GM18861 (cell line): ENCODE results near the gene CHRND.
"Not testable (repeated sequence)": the region's sequence is repeated elsewhere in the genome, so short reads cannot be mapped to it uniquely, and the experiment has no call there.

Experiments used
- ATAC-seq: cut with Tn5 transposase; IDR thresholded peaks from one replicate; pipeline ENCODE4 v1.9.1; 2021; ENCODE audit not compliant: unreplicated experiment

CHRND gene

GRCh38 chr2:232570481-232570880 lies 44.5 kb downstream of the CHRND start:
- not testable (repeated sequence) for ATAC-seq

- ATAC-seq = no peak
These were observed 45.1 kb downstream of the CHRND start for GRCh38 chr2:232571026-232571474.

- no peak for ATAC-seq
These were observed 47.1 kb downstream of the CHRND start for GRCh38 chr2:232573042-232573441.

GRCh38 chr2:232573771-232574435 lies 47.9 kb downstream of the CHRND start:
- ATAC-seq = no peak

GRCh38 chr2:232574674-232575403 lies 48.9 kb downstream of the CHRND start:
- ATAC-seq = no peak

GRCh38 chr2:232575404-232575746 lies 49.4 kb downstream of the CHRND start:
- no peak for ATAC-seq

GRCh38 chr2:232576995-232577394 lies 51.0 kb downstream of the CHRND start:
- ATAC-seq = no peak

- ATAC-seq = no peak
These were observed 51.9 kb downstream of the CHRND start for GRCh38 chr2:232577841-232578240.

GRCh38 chr2:232578626-232579025 lies 52.7 kb downstream of the CHRND start:
- no peak for ATAC-seq

- no peak for ATAC-seq
These were observed 54.7 kb downstream of the CHRND start for GRCh38 chr2:232580648-232580981.

- ATAC-seq = peak; percentile 53
These were observed 55.8 kb downstream of the CHRND start for GRCh38 chr2:232581725-232582124.

GRCh38 chr2:232584238-232584637 lies 58.3 kb downstream of the CHRND start:
- ATAC-seq = no peak
